HEK293 (cell line): ENCODE results near the gene NFATC1.

Experiments
- CTCF ChIA-PET: fragments of 350-600 bp; formaldehyde crosslinking; extraction: SDS; loops from one replicate; lab custom pipeline; 2021; ENCODE audit warnings: antibody characterized with exemption; lab: Yijun Ruan, JAX
- POLR2A ChIA-PET: fragments of 300-600 bp; formaldehyde crosslinking; extraction: SDS; loops from one replicate; lab custom pipeline; 2020; ENCODE audit warnings: antibody characterized with exemption, inconsistent platforms; lab: Yijun Ruan, JAX
- H3K27ac ChIP-seq: fragments of 200-500 bp; sonication (Bioruptor generic); 2 replicates; pipeline ENCODE4 v1.5.1; 2014; ENCODE audit warnings: low read depth, low read length, control low read depth, inconsistent platforms; ENCODE audit errors: extremely low read depth
- H3K36me3 ChIP-seq, 2 experiments: fragments of 200-500 bp in 1 of 2; sonication (Bioruptor generic) in 1 of 2; 1 replicate in 1 of 2; 2 replicates in 1 of 2; pipeline ENCODE4 v1.5.1; 2014 to 2017; ENCODE audit warnings: inconsistent platforms in 2 of 2, low read length in 2 of 2; ENCODE audit not compliant: control insufficient read depth in 2 of 2, insufficient read depth in 1 of 2
- H3K4me1 ChIP-seq: fragments of 200-500 bp; sonication (Bioruptor generic); 2 replicates; pipeline ENCODE4 v1.5.1; 2014; ENCODE audit warnings: mild to moderate bottlenecking, low read length, inconsistent platforms; ENCODE audit not compliant: control insufficient read depth, insufficient read depth
- H3K4me3 ChIP-seq: 2 replicates; pipeline ENCODE4 v1.5.1; 2011; ENCODE audit warnings: low read depth, mild to moderate bottlenecking, control low read depth, low read length, moderate library complexity
- H3K9me3 ChIP-seq: fragments of 200-500 bp; sonication (Bioruptor generic); 2 replicates; pipeline ENCODE4 v1.5.1; 2014; ENCODE audit warnings: low read depth, low read length, inconsistent platforms; ENCODE audit not compliant: control insufficient read depth, insufficient read depth
- GLI2 ChIP-seq: fragments of 450-650 bp; formaldehyde crosslinking; IDR thresholded peaks from 2 replicates; pipeline ENCODE4; 2017; ENCODE audit warnings: missing biosample characterization, missing genetic modification characterization, low read depth, borderline replicate concordance
- PATZ1 ChIP-seq: fragments of 450-650 bp; formaldehyde crosslinking; IDR thresholded peaks from 2 replicates; pipeline ENCODE4 v1.5.1; 2016; ENCODE audit warnings: missing biosample characterization, missing genetic modification characterization
- PRDM2 ChIP-seq: fragments of 450-650 bp; formaldehyde crosslinking; IDR thresholded peaks from 2 replicates; pipeline ENCODE4 v1.5.1; 2016; ENCODE audit warnings: missing biosample characterization, missing genetic modification characterization, borderline replicate concordance
- SP2 ChIP-seq: fragments of 450-650 bp; formaldehyde crosslinking; IDR thresholded peaks from 2 replicates; pipeline ENCODE4 v1.5.1; 2016; ENCODE audit warnings: missing biosample characterization, missing genetic modification characterization
- TRIM28 ChIP-seq: IDR thresholded peaks from 2 replicates; pipeline ENCODE4 v1.6.1; 2011; ENCODE audit warnings: low read length, control low read depth, borderline replicate concordance
- ZFP69B ChIP-seq: fragments of 450-650 bp; formaldehyde crosslinking; IDR thresholded peaks from 2 replicates; pipeline ENCODE4 v1.5.1; 2016; ENCODE audit warnings: missing biosample characterization, missing genetic modification characterization
- ZNF311 ChIP-seq: fragments of 450-650 bp; formaldehyde crosslinking; IDR thresholded peaks from 2 replicates; pipeline ENCODE4 v1.5.1; 2017; ENCODE audit warnings: missing biosample characterization, missing genetic modification characterization, borderline replicate concordance
- ZNF514 ChIP-seq: fragments of 450-650 bp; formaldehyde crosslinking; IDR thresholded peaks from 2 replicates; pipeline ENCODE4 v1.5.1; 2016; ENCODE audit warnings: missing biosample characterization, missing genetic modification characterization
- ZSCAN30 ChIP-seq: fragments of 450-650 bp; IDR thresholded peaks from 2 replicates; pipeline ENCODE4 v1.5.1; 2018; ENCODE audit warnings: missing biosample characterization, mild to moderate bottlenecking, missing genetic modification characterization, moderate library complexity
- ZSCAN4 ChIP-seq: fragments of 450-650 bp; formaldehyde crosslinking; IDR thresholded peaks from 2 replicates; pipeline ENCODE4 v1.5.1; 2017; ENCODE audit warnings: missing biosample characterization, missing genetic modification characterization

NFATC1 gene

GRCh38 chr18:79433431-79433830 lies 37.7 kb downstream of the NFATC1 start:
- no peak for TF ChIP-seq SP2 (tag by site-specific recombination)

GRCh38 chr18:79434607-79435401 lies 39.1 kb downstream of the NFATC1 start:
- peaks cover 0 to 13% of the 10 kb centered on the region in 2 experiments; a peak in 2 of 3 replicates for H3K36me3 ChIP-seq
- TF ChIP-seq ZNF514 (tag by site-specific recombination) (no peak), ZFP69B (tag by site-specific recombination) (no peak), PRDM2 (tag by site-specific recombination) (no peak), ZSCAN4 (tag by site-specific recombination) (no peak), ZNF311 (tag by site-specific recombination) (no peak), ZSCAN30 (tag by site-specific recombination) (no peak), PATZ1 (tag by site-specific recombination) (no peak), TRIM28 (no peak), GLI2 (tag by site-specific recombination) (no peak)
- CTCF ChIA-PET, result interaction anchor here (0.6 kb wide), 1 partner anchor 75 kb away, joined by 3 read pairs; no protein-coding TSS in a partner anchor
- no peak overlapping the region for H3K4me3 ChIP-seq
- no peak overlapping the region for H3K27ac ChIP-seq
- H3K4me1 ChIP-seq, result no peaks in the 10 kb centered on the region
- H3K9me3 ChIP-seq, result no peaks in the 10 kb centered on the region
- POLR2A ChIA-PET, result interaction anchor here (0.6 kb wide), 1 partner anchor 118 kb away, joined by 4 read pairs; no protein-coding TSS in a partner anchor

More at GRCh38 chr18:79433431-79433830, 37.7 kb downstream of the NFATC1 start:
- Histone ChIP-seq H3K27ac (no peak overlapping the region), H3K4me1 (no peaks in the 10 kb centered on the region), H3K36me3 (peaks cover 0 to 13% of the 10 kb centered on the region in 2 experiments; a peak in 2 of 3 replicates), H3K4me3 (no peak overlapping the region), H3K9me3 (no peaks in the 10 kb centered on the region)
- ChIA-PET POLR2A (no interaction called here), CTCF (no interaction called here)
